Measurements from ENCODE around the gene CELA2A.

GRCh38 chr1:15501208-15502032 lies 44.9 kb downstream of the CELA2A start:
- TF ChIP-seq CTCF (conservative IDR thresholded peaks at IDR 0.05; ENCODE audit: low read depth, low read length), result peak; percentile 81
- no peak for TF ChIP-seq EZH2phosphoT487 (IDR thresholded peaks at IDR 0.05; ENCODE audit: borderline replicate concordance, low read length)

Measured in PC-3 (cell line).